ENCODE measurements around the gene COQ4.

The COQ4 gene

GRCh38 chr9:128383007-128383753, 60.5 kb downstream of the COQ4 start:
- DNase-seq = no peak

Data from NCI-H187 (cell line).